ENCODE results near the gene KLHL29.

DNA sequence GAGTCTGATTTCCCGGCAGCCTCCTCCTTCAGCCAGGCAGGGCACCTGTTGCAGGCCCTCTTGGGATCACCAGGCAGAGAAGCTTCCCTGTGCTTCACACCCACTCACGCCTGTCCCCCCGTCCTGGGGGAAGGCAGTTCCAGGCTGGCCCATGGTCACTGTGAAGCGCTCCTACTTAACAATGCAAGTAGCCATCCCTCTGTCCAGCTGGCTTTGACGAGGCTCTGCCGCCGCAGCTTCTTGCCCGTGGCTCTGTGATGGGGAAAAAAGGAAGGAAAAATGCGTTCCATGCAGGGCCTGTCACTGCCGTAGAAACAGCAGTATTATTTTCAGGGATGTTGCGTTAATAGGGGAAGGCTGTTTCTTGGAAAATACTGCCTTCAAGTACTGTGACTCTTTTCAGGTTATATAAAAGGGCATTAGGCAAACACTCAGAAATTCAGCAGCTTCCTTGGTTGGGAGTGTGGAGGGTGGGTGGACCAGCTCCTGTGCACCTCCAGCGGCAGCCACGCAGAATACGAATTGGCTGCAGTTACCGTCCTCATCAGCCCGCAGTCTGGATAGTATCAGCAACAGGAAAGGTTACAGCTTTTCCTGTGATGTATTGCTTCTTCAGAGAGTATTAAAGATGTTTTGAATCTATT is 232.3 kb downstream of the KLHL29 start:
- TF ChIP-seq, protein P1, sequence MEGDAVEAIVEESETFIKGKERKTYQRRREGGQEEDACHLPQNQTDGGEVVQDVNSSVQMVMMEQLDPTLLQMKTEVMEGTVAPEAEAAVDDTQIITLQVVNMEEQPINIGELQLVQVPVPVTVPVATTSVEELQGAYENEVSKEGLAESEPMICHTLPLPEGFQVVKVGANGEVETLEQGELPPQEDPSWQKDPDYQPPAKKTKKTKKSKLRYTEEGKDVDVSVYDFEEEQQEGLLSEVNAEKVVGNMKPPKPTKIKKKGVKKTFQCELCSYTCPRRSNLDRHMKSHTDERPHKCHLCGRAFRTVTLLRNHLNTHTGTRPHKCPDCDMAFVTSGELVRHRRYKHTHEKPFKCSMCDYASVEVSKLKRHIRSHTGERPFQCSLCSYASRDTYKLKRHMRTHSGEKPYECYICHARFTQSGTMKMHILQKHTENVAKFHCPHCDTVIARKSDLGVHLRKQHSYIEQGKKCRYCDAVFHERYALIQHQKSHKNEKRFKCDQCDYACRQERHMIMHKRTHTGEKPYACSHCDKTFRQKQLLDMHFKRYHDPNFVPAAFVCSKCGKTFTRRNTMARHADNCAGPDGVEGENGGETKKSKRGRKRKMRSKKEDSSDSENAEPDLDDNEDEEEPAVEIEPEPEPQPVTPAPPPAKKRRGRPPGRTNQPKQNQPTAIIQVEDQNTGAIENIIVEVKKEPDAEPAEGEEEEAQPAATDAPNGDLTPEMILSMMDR (conservative IDR thresholded peaks at IDR 0.05; ENCODE audit: low read depth, low read length) = no peak
- no peak for TF ChIP-seq EZH2 (IDR thresholded peaks at IDR 0.05; ENCODE audit: low read length, unreplicated experiment)
- TF ChIP-seq EZH2phosphoT487 (IDR thresholded peaks at IDR 0.05; ENCODE audit: borderline replicate concordance, low read length) = no peak
